Suprapubic skin (tissue), 4 donors: ENCODE data around the gene GATAD2A. TPM values are rescaled to one million over a fixed set of nuclear protein-coding genes. Genes with fewer than 3 reads are reported as not detected.

Experiments used
- DNase-seq, 2 donors: peaks; one replicate each; pipeline ENCODE4 v3.0.0-alpha.2; 2019; ENCODE audit warnings: low spot score in 2 of 2
- H3K27ac ChIP-seq: fragments of 200-600 bp; sonication (generic); one replicate; pipeline ENCODE4 v1.5.1; 2019
- H3K27me3 ChIP-seq: fragments of 200-600 bp; sonication (generic); one replicate; pipeline ENCODE4 v1.5.1; 2019
- H3K36me3 ChIP-seq: fragments of 200-600 bp; sonication (generic); one replicate; pipeline ENCODE4 v1.5.1; 2019
- H3K4me1 ChIP-seq: fragments of 200-600 bp; sonication (generic); one replicate; pipeline ENCODE4 v1.5.1; 2019
- H3K4me3 ChIP-seq: fragments of 200-600 bp; sonication (generic); one replicate; pipeline ENCODE4 v1.5.1; 2019; ENCODE audit warnings: mild to moderate bottlenecking
- H3K9me3 ChIP-seq: fragments of 200-600 bp; sonication (generic); one replicate; pipeline ENCODE4 v1.5.1; 2019
- CTCF ChIP-seq, 2 donors: fragments of 200-600 bp in 1 of 2; fragments of 450-650 bp in 1 of 2; sonication (generic) in 1 of 2; IDR thresholded peaks; one replicate each; pipeline ENCODE4 v1.5.1; 2016 to 2019; ENCODE audit warnings: antibody characterized with exemption in 2 of 2, mild to moderate bottlenecking in 1 of 2, moderate library complexity in 1 of 2
- EP300 ChIP-seq: sonication (generic); formaldehyde crosslinking; IDR thresholded peaks from one replicate; pipeline ENCODE4 v1.6.1; 2017; ENCODE audit warnings: antibody characterized with exemption
- POLR2A ChIP-seq, 2 donors: fragments of 450-650 bp; IDR thresholded peaks; one replicate each; pipeline ENCODE4 v1.6.1; 2017; ENCODE audit warnings: antibody characterized with exemption in 2 of 2, mild to moderate bottlenecking in 2 of 2, moderate library complexity in 2 of 2
- POLR2AphosphoS5 ChIP-seq, 3 donors: sonication (generic); formaldehyde crosslinking; IDR thresholded peaks; one replicate each; pipeline ENCODE4 v1.6.1; 2017; ENCODE audit warnings: antibody characterized with exemption in 3 of 3
- WGBS: methylation state at CpG from one replicate; pipeline ENCODE4 v1.1.5; 2018; 5-methylcytosine and 5-hydroxymethylcytosine counted together
- total RNA-seq, 4 donors: library from RNA; depleted of rRNA; stranded (reverse); fragments of >200 nt; gene quantifications; one replicate each; pipeline ENCODE4 v1.1.0, GENCODE V29; 2016

Gene GATAD2A, protein sequence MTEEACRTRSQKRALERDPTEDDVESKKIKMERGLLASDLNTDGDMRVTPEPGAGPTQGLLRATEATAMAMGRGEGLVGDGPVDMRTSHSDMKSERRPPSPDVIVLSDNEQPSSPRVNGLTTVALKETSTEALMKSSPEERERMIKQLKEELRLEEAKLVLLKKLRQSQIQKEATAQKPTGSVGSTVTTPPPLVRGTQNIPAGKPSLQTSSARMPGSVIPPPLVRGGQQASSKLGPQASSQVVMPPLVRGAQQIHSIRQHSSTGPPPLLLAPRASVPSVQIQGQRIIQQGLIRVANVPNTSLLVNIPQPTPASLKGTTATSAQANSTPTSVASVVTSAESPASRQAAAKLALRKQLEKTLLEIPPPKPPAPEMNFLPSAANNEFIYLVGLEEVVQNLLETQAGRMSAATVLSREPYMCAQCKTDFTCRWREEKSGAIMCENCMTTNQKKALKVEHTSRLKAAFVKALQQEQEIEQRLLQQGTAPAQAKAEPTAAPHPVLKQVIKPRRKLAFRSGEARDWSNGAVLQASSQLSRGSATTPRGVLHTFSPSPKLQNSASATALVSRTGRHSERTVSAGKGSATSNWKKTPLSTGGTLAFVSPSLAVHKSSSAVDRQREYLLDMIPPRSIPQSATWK
- 10 to 100 TPM; 83.1 to 88.8 (median 86.4) TPM for total RNA-seq

DNA sequence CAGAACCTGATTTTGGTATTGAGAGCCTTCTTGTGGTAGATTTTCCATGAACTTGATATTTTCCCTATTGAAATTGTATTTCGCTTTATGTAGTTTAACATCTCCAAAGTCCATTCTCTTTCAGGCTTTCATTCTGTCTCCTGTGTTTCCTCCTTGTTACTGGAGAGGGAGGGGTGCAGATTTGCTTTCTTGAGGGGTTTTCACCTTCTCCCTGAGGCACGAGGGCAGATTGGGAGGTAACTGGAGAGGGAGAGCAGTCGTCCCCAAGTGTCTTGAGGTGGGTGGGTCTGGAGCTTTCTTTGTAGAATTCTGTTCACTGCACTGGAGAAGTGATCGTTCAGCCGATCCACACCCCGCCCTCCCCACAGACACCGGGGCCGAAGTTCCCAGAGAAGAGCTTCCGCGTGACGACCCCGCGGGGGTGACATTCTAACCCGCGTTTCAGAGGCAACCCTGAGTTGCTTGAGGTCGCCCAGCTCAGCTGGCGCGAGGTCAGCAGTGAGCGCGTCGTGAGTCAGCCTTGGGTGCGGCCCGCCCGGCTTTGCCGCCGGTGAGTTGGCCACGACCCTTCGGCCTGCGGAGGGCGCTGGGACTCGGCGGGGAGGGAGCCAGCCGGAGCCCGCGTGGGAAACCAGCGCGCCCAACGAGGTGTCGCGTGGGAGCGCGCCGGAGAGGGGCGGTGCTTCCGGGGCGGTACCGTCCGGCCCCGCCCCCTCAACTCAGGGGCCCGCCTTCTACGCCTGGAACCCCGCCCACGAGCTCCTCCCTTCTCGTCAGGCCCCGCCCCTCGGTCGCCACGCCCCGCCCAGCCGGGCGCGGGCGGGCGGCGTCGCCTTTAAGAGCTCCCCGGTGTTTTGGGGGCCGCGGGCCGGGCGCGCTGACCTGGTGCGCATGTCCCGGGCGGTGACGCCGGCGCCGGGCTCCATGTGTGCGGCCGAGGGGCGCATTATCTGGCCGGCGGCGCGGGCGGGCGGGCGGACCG lies at the start of gene GATAD2A:
GATAD2A (plus strand) TSS at position 797 of the 982 bp plus-strand sequence. CDS start 59,671 bp downstream, outside the sequence.
- Histone ChIP-seq H3K27me3 (no peaks in the 10 kb centered on the region), H3K4me3 (peak within 1 kb of the TSS; percentile 84), H3K4me1 (peaks cover 69% of the 10 kb centered on the region), H3K36me3 (no peaks in the 10 kb centered on the region), H3K9me3 (no peaks in the 10 kb centered on the region), H3K27ac (peak within 1 kb of the TSS; percentile 97)
- WGBS: 3% methylated on average over 39 of the region's 90 CpGs
- peak; percentile 95 to 96 for DNase-seq
- TF ChIP-seq POLR2A (IDR thresholded peaks at IDR 0.05) (no peak), EP300 (no peak), POLR2AphosphoS5 (IDR thresholded peaks at IDR 0.05) (peak; percentile 25 to 93 (median 91)), CTCF (IDR thresholded peaks at IDR 0.05) (peak in 1 of 2 donors; percentile 36)

DNA sequence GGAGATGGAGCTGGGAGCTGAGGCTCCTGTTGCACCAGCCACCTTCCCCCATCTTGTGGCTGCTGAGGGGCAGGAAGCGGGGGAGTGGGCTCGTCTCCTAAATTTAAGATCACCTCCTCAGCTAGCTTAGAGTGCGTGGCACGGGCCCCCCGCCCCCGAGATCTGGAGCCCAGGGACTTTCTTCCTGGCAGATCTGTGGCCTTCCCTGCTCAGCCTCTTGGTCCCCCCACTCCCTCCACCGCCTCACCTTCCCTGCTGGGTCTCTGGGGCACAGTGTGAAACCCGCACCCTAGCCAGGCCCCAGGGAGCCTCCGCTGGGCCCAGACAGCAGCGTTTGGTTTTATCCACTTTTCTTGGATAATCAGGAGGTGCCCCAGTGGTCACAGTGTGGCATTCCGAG lies 49.0 kb upstream of the GATAD2A start:
- 87% methylated on average over 11 of the region's 11 CpGs for WGBS
- DNase-seq: no peak
- peaks cover 9% of the 10 kb centered on the region for H3K4me1 ChIP-seq
- no peaks in the 10 kb centered on the region for H3K27me3 ChIP-seq
- no peak overlapping the region for H3K27ac ChIP-seq
- no peak for TF ChIP-seq POLR2AphosphoS5 (IDR thresholded peaks at IDR 0.05)
- no peak for TF ChIP-seq POLR2A (IDR thresholded peaks at IDR 0.05)
- TF ChIP-seq EP300: no peak
- no peak for TF ChIP-seq CTCF (IDR thresholded peaks at IDR 0.05)
- H3K4me3 ChIP-seq: no peak overlapping the region
- peaks cover 64% of the 10 kb centered on the region for H3K36me3 ChIP-seq
- no peaks in the 10 kb centered on the region for H3K9me3 ChIP-seq

GRCh38 chr19:19356901-19357566 lies 48.4 kb upstream of the GATAD2A start:
- WGBS: 92% methylated on average over 11 of the region's 13 CpGs
- Histone ChIP-seq H3K27me3 (no peaks in the 10 kb centered on the region), H3K36me3 (peaks cover 61% of the 10 kb centered on the region), H3K4me3 (no peak overlapping the region), H3K9me3 (no peaks in the 10 kb centered on the region), H3K27ac (no peak overlapping the region), H3K4me1 (peaks cover 9% of the 10 kb centered on the region)
- no peak for TF ChIP-seq CTCF (IDR thresholded peaks at IDR 0.05)
- TF ChIP-seq POLR2AphosphoS5 (IDR thresholded peaks at IDR 0.05): no peak
- TF ChIP-seq EP300: no peak
- no peak for TF ChIP-seq POLR2A (IDR thresholded peaks at IDR 0.05)
- no peak for DNase-seq

DNA sequence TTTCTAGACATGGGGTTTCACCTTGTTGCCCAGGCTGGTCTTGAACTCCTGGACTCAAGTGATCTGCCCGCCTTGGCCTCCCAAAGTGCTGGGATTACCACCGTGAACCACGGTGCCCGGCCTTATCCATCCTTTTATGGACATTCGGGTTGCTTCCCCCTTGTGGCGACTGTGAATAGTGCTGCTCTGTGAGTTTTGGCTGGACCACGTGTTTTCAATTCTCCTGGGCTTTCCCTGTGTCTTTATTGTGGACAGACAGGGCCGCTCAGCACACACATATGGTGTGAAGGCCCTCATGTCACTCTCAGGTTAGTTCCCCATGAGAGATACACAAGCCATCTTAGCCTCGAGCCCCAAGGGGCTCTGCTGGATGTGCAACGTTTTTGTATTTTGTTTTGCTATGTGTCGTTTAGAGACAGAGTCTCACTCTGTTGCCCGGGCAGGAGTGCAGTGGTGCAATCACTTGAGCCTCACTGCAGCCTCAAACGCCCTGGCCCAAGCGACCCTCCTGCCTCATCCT lies 44.3 kb upstream of the GATAD2A start:
- Histone ChIP-seq H3K27me3 (no peaks in the 10 kb centered on the region), H3K9me3 (no peaks in the 10 kb centered on the region), H3K4me1 (peaks cover 21% of the 10 kb centered on the region), H3K27ac (peak overlapping the region; percentile 45), H3K36me3 (peaks cover 20% of the 10 kb centered on the region), H3K4me3 (no peak overlapping the region)
- DNase-seq: peak; percentile 85 to 87
- 7% methylated on average over 14 of the region's 14 CpGs for WGBS
- TF ChIP-seq CTCF (IDR thresholded peaks at IDR 0.05): peak; percentile 71 to 88
- TF ChIP-seq POLR2AphosphoS5 (IDR thresholded peaks at IDR 0.05): peak in 1 of 3 donors; percentile 25
- TF ChIP-seq EP300: no peak
- TF ChIP-seq POLR2A (IDR thresholded peaks at IDR 0.05): no peak
